Measurements from ENCODE around the gene DSTYK. TPM values are rescaled to one million over a fixed set of nuclear protein-coding genes. Genes with fewer than 3 reads are reported as not detected.

Gene DSTYK
- 10 to 100 TPM in 1 of 2 donors, 1 to 10 TPM in 1; 9.8 to 11.0 TPM for total RNA-seq
- polyA plus RNA-seq (2013, experiment 1 of 2): 6.4 TPM
- polyA plus RNA-seq (2013, experiment 2 of 2): 6.5 TPM
- long read RNA-seq, experiment 1, full-length matches to known transcripts: 2 of 3 reads
- long read RNA-seq, experiment 1, partial matches to known transcripts: 0 of 3 reads
- long read RNA-seq, experiment 1, other reads (novel, unspliced or antisense): 1 of 3 reads
- long read RNA-seq, experiment 2, full-length matches to known transcripts: 9 of 16 reads
- long read RNA-seq, experiment 2, partial matches to known transcripts: 1 of 16 reads
- long read RNA-seq, experiment 2, other reads (novel, unspliced or antisense): 6 of 16 reads
- long read RNA-seq, experiment 3, full-length matches to known transcripts: 33 of 49 reads
- long read RNA-seq, experiment 3, partial matches to known transcripts: 5 of 49 reads
- long read RNA-seq, experiment 3, other reads (novel, unspliced or antisense): 11 of 49 reads
- long read RNA-seq, experiment 4, full-length matches to known transcripts: 1 of 10 reads
- long read RNA-seq, experiment 4, partial matches to known transcripts: 2 of 10 reads
- long read RNA-seq, experiment 4, other reads (novel, unspliced or antisense): 7 of 10 reads

- H3K9me3 ChIP-seq (ENCODE audit: control insufficient read depth, low read length): no peaks in the 10 kb centered on the region
- H3K27ac Mint-ChIP-seq: peak within 1 kb of the TSS; percentile 91
- TF ChIP-seq CTCF (conservative IDR thresholded peaks at IDR 0.05): no peak
- peak within 1 kb of the TSS; percentile 82 for H3K27ac ChIP-seq (ENCODE audit: low read depth, low read length)
- no peaks in the 10 kb centered on the region for H3K36me3 Mint-ChIP-seq (ENCODE audit: low read depth)
- H3K4me3 Mint-ChIP-seq: peak within 1 kb of the TSS; percentile 92
- peaks cover 11% of the 10 kb centered on the region for H3K4me1 Mint-ChIP-seq
- peak; percentile 99 for DNase-seq
- WGBS, 2 experiments (ENCODE audit: insufficient coverage in 1 of 2, insufficient read length in 1 of 2): 0 to 1% methylated on average over 25 to 67 of the region's 67 CpGs
- H3K4me3 ChIP-seq (ENCODE audit: low read length): peak within 1 kb of the TSS; percentile 88
- H3K9me3 Mint-ChIP-seq: no peaks in the 10 kb centered on the region
- no peaks in the 10 kb centered on the region for H3K27me3 Mint-ChIP-seq (ENCODE audit: insufficient read depth)
- H3K9ac ChIP-seq (ENCODE audit: extremely low read depth, low read length, poor library complexity, severe bottlenecking): peak within 1 kb of the TSS; percentile 68
- no peaks in the 10 kb centered on the region for H3K27me3 ChIP-seq (ENCODE audit: control insufficient read depth, insufficient read depth, low read length, poor library complexity, severe bottlenecking)
- H3K4me1 ChIP-seq (ENCODE audit: control insufficient read depth, insufficient read depth, low read length): no peaks in the 10 kb centered on the region
- H3K36me3 ChIP-seq (ENCODE audit: control insufficient read depth, insufficient read depth, low read length): no peaks in the 10 kb centered on the region
Observed at GRCh38 chr1:205211169-205211838, at the start of gene DSTYK. DSTYK (minus strand) TSS chr1:205211702; CDS start chr1:205211535, 167 bp downstream.

GRCh38 chr1:205259998-205260397, 48.5 kb upstream of the DSTYK start:
- H3K9ac ChIP-seq (ENCODE audit: extremely low read depth, low read length, poor library complexity, severe bottlenecking): no peak overlapping the region
- H3K4me1 Mint-ChIP-seq: peaks cover 17% of the 10 kb centered on the region
- TF ChIP-seq CTCF (conservative IDR thresholded peaks at IDR 0.05): no peak
- H3K4me1 ChIP-seq (ENCODE audit: control insufficient read depth, insufficient read depth, low read length): no peaks in the 10 kb centered on the region
- H3K27me3 ChIP-seq (ENCODE audit: control insufficient read depth, insufficient read depth, low read length, poor library complexity, severe bottlenecking): no peaks in the 10 kb centered on the region
- no peak overlapping the region for H3K4me3 ChIP-seq (ENCODE audit: low read length)
- no peak for DNase-seq
- H3K36me3 ChIP-seq (ENCODE audit: control insufficient read depth, insufficient read depth, low read length): no peaks in the 10 kb centered on the region
- no peak overlapping the region for H3K27ac ChIP-seq (ENCODE audit: low read depth, low read length)
- whole genome bisulfite sequencing, 2 experiments (ENCODE audit: insufficient coverage in 1 of 2, insufficient read length in 1 of 2): 83% methylated on average over 1 of the region's 1 CpG; no CpG with 5 or more reads in 1 of the 2 experiments
- H3K9me3 Mint-ChIP-seq: no peaks in the 10 kb centered on the region
- H3K27ac Mint-ChIP-seq: peak overlapping the region; percentile 30
- no peak overlapping the region for H3K4me3 Mint-ChIP-seq
- H3K9me3 ChIP-seq (ENCODE audit: control insufficient read depth, low read length): no peaks in the 10 kb centered on the region
- H3K27me3 Mint-ChIP-seq (ENCODE audit: insufficient read depth): no peaks in the 10 kb centered on the region
- H3K36me3 Mint-ChIP-seq (ENCODE audit: low read depth): no peaks in the 10 kb centered on the region

- Mint-ChIP-seq H3K4me1 (peaks cover 17% of the 10 kb centered on the region), H3K27me3 (ENCODE audit: insufficient read depth) (no peaks in the 10 kb centered on the region), H3K9me3 (no peaks in the 10 kb centered on the region), H3K36me3 (ENCODE audit: low read depth) (no peaks in the 10 kb centered on the region), H3K27ac (peak overlapping the region; percentile 81), H3K4me3 (no peak overlapping the region)
- 86 to 91% methylated on average over 6 to 10 of the region's 10 CpGs for WGBS, 2 experiments (ENCODE audit: insufficient coverage in 1 of 2, insufficient read length in 1 of 2)
- no peaks in the 10 kb centered on the region for H3K9me3 ChIP-seq (ENCODE audit: control insufficient read depth, low read length)
- no peak for DNase-seq
- H3K4me1 ChIP-seq (ENCODE audit: control insufficient read depth, insufficient read depth, low read length): no peaks in the 10 kb centered on the region
- no peaks in the 10 kb centered on the region for H3K36me3 ChIP-seq (ENCODE audit: control insufficient read depth, insufficient read depth, low read length)
- H3K27me3 ChIP-seq (ENCODE audit: control insufficient read depth, insufficient read depth, low read length, poor library complexity, severe bottlenecking): no peaks in the 10 kb centered on the region
- H3K9ac ChIP-seq (ENCODE audit: extremely low read depth, low read length, poor library complexity, severe bottlenecking): no peak overlapping the region
- peak overlapping the region; percentile 72 for H3K27ac ChIP-seq (ENCODE audit: low read depth, low read length)
- TF ChIP-seq CTCF (conservative IDR thresholded peaks at IDR 0.05): no peak
- H3K4me3 ChIP-seq (ENCODE audit: low read length): no peak overlapping the region
Observed at GRCh38 chr1:205259324-205259832, 47.9 kb upstream of the DSTYK start.

Data from endodermal cell (in vitro differentiated cells).